Lower leg skin (tissue), 4 donors: Measurements from ENCODE around the gene IBA57. TPM values are rescaled to one million over a fixed set of nuclear protein-coding genes. Genes with fewer than 3 reads are reported as not detected.

Source experiments
- DNase-seq, 2 donors: peaks; one replicate each; pipeline ENCODE4 v3.0.0-alpha.2; 2019; ENCODE audit warnings: low spot score in 2 of 2
- H3K4me3 ChIP-seq: fragments of 200-600 bp; sonication (generic); 2 replicates; pipeline ENCODE4 v1.5.1; 2017; ENCODE audit warnings: mild to moderate bottlenecking, low read depth; ENCODE audit not compliant: poor library complexity, severe bottlenecking
- POLR2A ChIP-seq, 2 donors: fragments of 450-650 bp; IDR thresholded peaks; one replicate each; pipeline ENCODE4 v1.6.1; 2016 to 2017; ENCODE audit warnings: antibody characterized with exemption in 2 of 2, mild to moderate bottlenecking in 1 of 2, moderate library complexity in 1 of 2
- WGBS, 2 donors: methylation state at CpG; one replicate each; pipeline ENCODE4 v1.1.5; 2018; 5-methylcytosine and 5-hydroxymethylcytosine counted together
- intact Hi-C: fragments of 100-400 bp; cut with DNase I; formaldehyde crosslinking; loops from one replicate; pipeline ENCODE4 v1.15.0; 2023; ENCODE audit warnings: low total_unique reads
- total RNA-seq, 4 donors: library from RNA; depleted of rRNA; stranded (reverse); fragments of >200 nt; gene quantifications; one replicate each; pipeline ENCODE4 v1.1.0, GENCODE V29; 2016
- TF ChIP-seq, protein P1 (sequence below), 3 donors: fragments of 450-650 bp; IDR thresholded peaks; one replicate each; pipeline ENCODE4 v1.5.1; 2016; ENCODE audit warnings: antibody characterized with exemption in 3 of 3, mild to moderate bottlenecking in 3 of 3, moderate library complexity in 2 of 3

Gene IBA57
- total RNA-seq, 4 donors from 2014 or later, result 9.4 to 16.0 (median 12.6) TPM

- TF ChIP-seq, protein P1, sequence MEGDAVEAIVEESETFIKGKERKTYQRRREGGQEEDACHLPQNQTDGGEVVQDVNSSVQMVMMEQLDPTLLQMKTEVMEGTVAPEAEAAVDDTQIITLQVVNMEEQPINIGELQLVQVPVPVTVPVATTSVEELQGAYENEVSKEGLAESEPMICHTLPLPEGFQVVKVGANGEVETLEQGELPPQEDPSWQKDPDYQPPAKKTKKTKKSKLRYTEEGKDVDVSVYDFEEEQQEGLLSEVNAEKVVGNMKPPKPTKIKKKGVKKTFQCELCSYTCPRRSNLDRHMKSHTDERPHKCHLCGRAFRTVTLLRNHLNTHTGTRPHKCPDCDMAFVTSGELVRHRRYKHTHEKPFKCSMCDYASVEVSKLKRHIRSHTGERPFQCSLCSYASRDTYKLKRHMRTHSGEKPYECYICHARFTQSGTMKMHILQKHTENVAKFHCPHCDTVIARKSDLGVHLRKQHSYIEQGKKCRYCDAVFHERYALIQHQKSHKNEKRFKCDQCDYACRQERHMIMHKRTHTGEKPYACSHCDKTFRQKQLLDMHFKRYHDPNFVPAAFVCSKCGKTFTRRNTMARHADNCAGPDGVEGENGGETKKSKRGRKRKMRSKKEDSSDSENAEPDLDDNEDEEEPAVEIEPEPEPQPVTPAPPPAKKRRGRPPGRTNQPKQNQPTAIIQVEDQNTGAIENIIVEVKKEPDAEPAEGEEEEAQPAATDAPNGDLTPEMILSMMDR (IDR thresholded peaks at IDR 0.05), result no peak
- TF ChIP-seq POLR2A (IDR thresholded peaks at IDR 0.05), result no peak
- WGBS, 2 donors, result 87 to 91% methylated on average over 88 to 94 of the region's 96 CpGs
- intact Hi-C loops, result no loop called here
- peak in 1 of 2 donors; percentile 85 for DNase-seq
- H3K4me3 ChIP-seq, result no peak overlapping the region
Observed at GRCh38 chr1:228211531-228212414, 46.2 kb downstream of the IBA57 start.

DNA sequence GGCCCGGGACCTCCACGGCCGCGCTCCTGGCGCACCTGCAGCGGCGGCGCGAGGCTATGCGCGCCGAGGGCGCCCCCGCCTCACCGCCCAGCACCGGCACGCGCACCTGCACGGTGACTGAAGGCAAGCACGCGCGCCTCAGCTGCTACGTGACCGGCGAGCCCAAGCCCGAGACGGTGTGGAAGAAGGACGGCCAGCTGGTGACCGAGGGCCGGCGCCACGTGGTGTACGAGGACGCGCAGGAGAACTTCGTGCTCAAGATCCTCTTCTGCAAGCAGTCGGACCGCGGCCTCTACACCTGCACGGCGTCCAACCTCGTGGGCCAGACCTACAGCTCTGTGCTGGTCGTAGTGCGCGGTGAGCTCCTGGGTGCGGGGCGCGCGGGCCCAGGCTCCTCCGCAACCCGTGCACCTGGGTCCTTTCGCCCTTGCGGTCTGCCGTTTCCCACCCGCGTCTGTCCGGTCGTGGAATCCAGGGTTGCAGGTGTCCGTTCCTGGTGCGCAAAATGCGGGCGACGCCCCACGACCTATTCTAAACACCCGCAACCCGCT lies 46.9 kb downstream of the IBA57 start:
- peak in 1 of 2 donors; percentile 81 for DNase-seq
- WGBS, 2 donors, result 45 to 62% methylated on average over 32 to 64 of the region's 66 CpGs
- intact Hi-C loops, result no loop called here
- H3K4me3 ChIP-seq, result no peak overlapping the region
- TF ChIP-seq, protein P1 (IDR thresholded peaks at IDR 0.05), result no peak
- TF ChIP-seq POLR2A (IDR thresholded peaks at IDR 0.05), result no peak

- no peak for TF ChIP-seq POLR2A (IDR thresholded peaks at IDR 0.05)
- TF ChIP-seq, protein P1 (IDR thresholded peaks at IDR 0.05), result no peak
- DNase-seq, result peak; percentile 73 to 95
- 2 to 4% methylated on average over 20 to 51 of the region's 67 CpGs for WGBS, 2 donors
- peak overlapping the region; percentile 42 for H3K4me3 ChIP-seq
- intact Hi-C loops, result no loop called here
Observed at GRCh38 chr1:228212966-228213844, 47.6 kb downstream of the IBA57 start.

GRCh38 chr1:228213917-228214808 lies 48.6 kb downstream of the IBA57 start:
- DNase-seq, result peak in 1 of 2 donors; percentile 84
- intact Hi-C loops, result no loop called here
- WGBS, 2 donors, result 27 to 36% methylated on average over 26 to 48 of the region's 48 CpGs
- no peak overlapping the region for H3K4me3 ChIP-seq
- TF ChIP-seq, protein P1 (IDR thresholded peaks at IDR 0.05), result no peak
- no peak for TF ChIP-seq POLR2A (IDR thresholded peaks at IDR 0.05)
